Adrenal gland (tissue), 12 donors: Measurements from ENCODE around the gene CWC22. TPM values are rescaled to one million over a fixed set of nuclear protein-coding genes. Genes with fewer than 3 reads are reported as not detected.

Experiments used
- DNase-seq, 7 donors: peaks; one replicate each; pipeline ENCODE4 v3.0.0-alpha.2; 2019 to 2020
- H3K27ac ChIP-seq, 5 donors: fragments of 200-600 bp; sonication (generic) in 4 of 5; 1 replicate in 3 of 5; 2 replicates in 2 of 5; pipeline versions ENCODE4 v1.5.1 to v1.8.0; 2016 to 2020; ENCODE audit warnings: mild to moderate bottlenecking in 1 of 5
- H3K27me3 ChIP-seq: fragments of 200-600 bp; 2 replicates; pipeline ENCODE4 v1.8.0; 2021
- H3K36me3 ChIP-seq, 2 donors: fragments of 200-600 bp; replicated peaks in 1 of 2; 1 replicate in 1 of 2; 2 replicates in 1 of 2; pipeline versions ENCODE4 v1.5.1 to v1.8.0; 2018 to 2022
- H3K4me1 ChIP-seq, 2 donors: fragments of 200-600 bp; replicated peaks in 1 of 2; 1 replicate in 1 of 2; 2 replicates in 1 of 2; pipeline versions ENCODE4 v1.5.1 to v1.8.0; 2018 to 2021
- H3K4me3 ChIP-seq, 4 donors: fragments of 200-600 bp; sonication (generic) in 3 of 4; one replicate each; pipeline ENCODE4 v1.5.1; 2016 to 2018
- H3K9me3 ChIP-seq, 3 donors: fragments of 200-600 bp; sonication (generic) in 1 of 3; replicated peaks in 1 of 3; 1 replicate in 2 of 3; 2 replicates in 1 of 3; pipeline versions ENCODE4 v1.5.1 to v1.8.0; 2016 to 2021
- POLR2A ChIP-seq, 2 donors: fragments of 450-650 bp; IDR thresholded peaks; one replicate each; pipeline ENCODE4 v1.6.1; 2017; ENCODE audit warnings: antibody characterized with exemption in 2 of 2, mild to moderate bottlenecking in 2 of 2, moderate library complexity in 1 of 2
- WGBS, 4 donors: extraction: QIAGEN DNeasy Blood & Tissue Kit in 2 of 4; methylation state at CpG; one replicate each; pipeline versions ENCODE4 v1.1.5 to v1.1.7; 2013 to 2017; 5-methylcytosine and 5-hydroxymethylcytosine counted together
- intact Hi-C, 2 donors: fragments of 100-400 bp; cut with DNase I; formaldehyde crosslinking; loops; one replicate each; pipeline versions ENCODE4 v1.14.1 to v1.15.0; 2022 to 2023
- polyA plus RNA-seq, 3 donors: library from polyadenylated mRNA; stranded (reverse); fragments of 200-250 nt in 2 of 3; fragments of 350-450 nt in 1 of 3; fragmentation: Illumina TruSeq in 1 of 3; extraction: RNeasy Lipid Tissue Mini Kit (QIAGEN cat#74804) in 1 of 3; gene quantifications; one replicate each; pipeline ENCODE4 v1.2.3, GENCODE V29; 2013 to 2014
- total RNA-seq, 9 donors: library from RNA; depleted of rRNA in 4 of 9; stranded (reverse); fragments of >200 nt in 4 of 9; fragments of 120-200 nt in 1 of 9; fragmentation: NEBNext Ultra II Directional in 1 of 9; extraction: Animal tissue kit (Norgen Biotek cat#: 25700) in 1 of 9; gene quantifications; one replicate each; pipeline versions ENCODE4 v1.1.0 to v1.2.4, GENCODE V29; 2013 to 2023
- TF ChIP-seq, protein P1 (sequence below), 6 experiments: fragments of 450-650 bp in 4 of 6; fragments of 200-600 bp in 2 of 6; sonication (generic) in 1 of 6; IDR thresholded peaks; 1 replicate in 5 of 6; 2 replicates in 1 of 6; pipeline versions ENCODE4 v1.5.1 to v1.8.0; 2016 to 2021; ENCODE audit warnings: antibody characterized with exemption in 6 of 6, mild to moderate bottlenecking in 2 of 6, moderate library complexity in 1 of 6
- donor health status: healthy with polysubstance abuse.
- donor health status: Bipolar disorder and iron deficiency.
- donor health status: DM: yes; HTN: yes; CAD: no.
- donor health status: DM: no; HTN: no; CAD: no.
- donor health status: DM: no; HTN: no; CAD: no.
- donor health status: DM: yes; HTN: yes; CAD: no.

The CWC22 gene
- total and polyA plus RNA-seq, 12 donors, result 9.2 to 22.0 (median 14.9) TPM

DNA sequence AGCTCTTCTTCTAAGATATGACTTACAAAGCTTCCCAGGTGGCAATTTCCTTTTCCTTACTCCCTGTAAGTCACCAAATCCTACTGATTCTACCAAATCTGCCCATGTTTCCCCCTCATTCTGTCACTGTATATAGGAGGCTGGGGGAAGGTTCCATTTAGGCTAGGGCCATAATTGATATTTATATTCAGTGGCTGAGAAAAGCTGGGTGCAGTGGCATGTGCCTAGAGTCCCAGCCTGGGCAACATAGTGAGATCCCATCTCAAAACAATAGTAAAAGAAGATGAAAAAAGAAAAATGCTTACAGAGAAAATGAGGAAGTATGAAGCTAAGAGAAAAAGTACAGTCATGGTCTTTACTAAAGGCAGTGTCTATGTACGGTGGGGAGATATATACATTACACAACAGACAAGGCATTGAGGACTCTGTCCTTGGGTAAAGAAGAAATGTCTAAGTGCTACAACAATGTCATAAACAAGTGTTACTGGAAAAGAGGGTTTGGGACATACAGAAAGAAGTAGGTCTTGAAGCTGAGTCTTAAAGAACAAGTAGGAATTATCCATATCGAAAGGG is 4.8 kb downstream of the CWC22 start:
- no peaks in the 10 kb centered on the region for H3K36me3 ChIP-seq
- peaks cover 11 to 24% of the 10 kb centered on the region in 2 donors for H3K4me1 ChIP-seq
- TF ChIP-seq, protein P1, sequence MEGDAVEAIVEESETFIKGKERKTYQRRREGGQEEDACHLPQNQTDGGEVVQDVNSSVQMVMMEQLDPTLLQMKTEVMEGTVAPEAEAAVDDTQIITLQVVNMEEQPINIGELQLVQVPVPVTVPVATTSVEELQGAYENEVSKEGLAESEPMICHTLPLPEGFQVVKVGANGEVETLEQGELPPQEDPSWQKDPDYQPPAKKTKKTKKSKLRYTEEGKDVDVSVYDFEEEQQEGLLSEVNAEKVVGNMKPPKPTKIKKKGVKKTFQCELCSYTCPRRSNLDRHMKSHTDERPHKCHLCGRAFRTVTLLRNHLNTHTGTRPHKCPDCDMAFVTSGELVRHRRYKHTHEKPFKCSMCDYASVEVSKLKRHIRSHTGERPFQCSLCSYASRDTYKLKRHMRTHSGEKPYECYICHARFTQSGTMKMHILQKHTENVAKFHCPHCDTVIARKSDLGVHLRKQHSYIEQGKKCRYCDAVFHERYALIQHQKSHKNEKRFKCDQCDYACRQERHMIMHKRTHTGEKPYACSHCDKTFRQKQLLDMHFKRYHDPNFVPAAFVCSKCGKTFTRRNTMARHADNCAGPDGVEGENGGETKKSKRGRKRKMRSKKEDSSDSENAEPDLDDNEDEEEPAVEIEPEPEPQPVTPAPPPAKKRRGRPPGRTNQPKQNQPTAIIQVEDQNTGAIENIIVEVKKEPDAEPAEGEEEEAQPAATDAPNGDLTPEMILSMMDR (IDR thresholded peaks at IDR 0.05), result no peak
- intact Hi-C loops, result no loop called here
- no peaks in the 10 kb centered on the region for H3K9me3 ChIP-seq
- H3K27me3 ChIP-seq, result no peaks in the 10 kb centered on the region
- no peak for DNase-seq
- H3K4me3 ChIP-seq, result no peak overlapping the region
- no peak overlapping the region for H3K27ac ChIP-seq
- WGBS, 4 donors, result 85 to 92% (median 88%) methylated on average over 2 of the region's 2 CpGs

DNA sequence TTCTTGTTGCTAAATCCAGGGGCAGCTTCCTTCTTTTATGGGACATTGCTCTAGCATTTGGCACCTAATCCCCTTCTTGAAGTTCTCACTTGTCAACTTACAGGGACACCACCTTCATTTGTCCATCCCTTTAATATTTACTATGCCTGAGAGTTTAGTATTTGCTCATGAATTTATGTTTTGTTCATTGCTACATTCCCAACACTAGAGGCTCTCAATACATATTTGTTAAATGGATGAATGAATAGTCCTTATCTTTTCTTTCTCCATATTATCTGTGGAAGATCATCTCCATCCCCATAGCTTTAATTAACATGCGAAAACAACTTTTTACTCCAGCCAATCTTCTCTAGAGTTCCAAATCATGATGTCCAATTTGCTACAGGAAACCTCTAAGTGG is 5.4 kb downstream of the CWC22 start:
- H3K9me3 ChIP-seq, result no peaks in the 10 kb centered on the region
- no peaks in the 10 kb centered on the region for H3K36me3 ChIP-seq
- no peak overlapping the region for H3K4me3 ChIP-seq
- H3K27ac ChIP-seq, result no peak overlapping the region
- DNase-seq, result no peak
- intact Hi-C loops, result no loop called here
- no peaks in the 10 kb centered on the region for H3K27me3 ChIP-seq
- H3K4me1 ChIP-seq, result peaks cover 11 to 24% of the 10 kb centered on the region in 2 donors
- 98 to 100% (median 99%) methylated on average over 1 of the region's 1 CpG for WGBS, 4 donors
- TF ChIP-seq, protein P1 (IDR thresholded peaks at IDR 0.05), result no peak
- TF ChIP-seq POLR2A (IDR thresholded peaks at IDR 0.05), result no peak

DNA sequence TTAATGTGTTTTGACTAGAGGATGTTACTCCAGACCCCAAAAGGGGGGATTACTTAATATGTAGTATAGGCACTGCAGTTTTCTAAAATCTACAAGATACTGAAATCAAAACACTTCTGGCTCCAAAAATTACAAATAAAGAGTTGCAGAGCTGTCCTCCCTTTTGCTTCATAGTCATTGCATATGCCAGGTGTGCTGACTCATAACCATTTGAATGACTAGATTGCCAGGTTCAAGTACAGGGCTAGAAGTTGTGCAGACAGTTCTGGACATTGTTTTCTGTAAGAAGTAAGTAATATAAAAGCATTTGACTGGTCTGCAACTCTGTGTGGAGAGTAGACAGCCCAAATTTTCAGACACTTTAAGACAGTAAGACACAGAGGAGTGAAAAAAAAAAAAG is 6.7 kb downstream of the CWC22 start:
- H3K4me1 ChIP-seq, result peaks cover 2 to 15% of the 10 kb centered on the region in 2 donors
- intact Hi-C loops, result no loop called here

DNA sequence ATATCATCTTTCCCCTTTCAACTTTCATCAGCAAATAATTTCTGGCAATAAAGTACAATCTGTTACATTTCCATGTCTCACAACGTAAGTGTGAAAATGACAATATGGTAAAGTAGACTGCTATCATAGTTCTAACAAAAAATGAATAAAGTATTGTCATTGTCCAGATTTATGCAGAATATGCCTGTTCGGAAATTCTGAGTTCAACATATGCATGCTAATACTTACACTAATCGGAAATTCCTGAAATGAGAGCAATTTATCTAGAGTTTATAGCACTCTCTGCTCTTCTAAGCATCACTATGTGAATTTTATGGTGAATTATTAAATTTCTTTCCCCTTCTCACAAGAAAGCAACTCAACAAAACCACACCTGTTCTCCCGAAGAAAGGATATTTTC is 8.1 kb downstream of the CWC22 start:
- 93 to 98% (median 96%) methylated on average over 4 of the region's 4 CpGs for WGBS, 4 donors
- H3K27me3 ChIP-seq, result no peaks in the 10 kb centered on the region
- H3K4me1 ChIP-seq, result peaks cover 0 to 7% of the 10 kb centered on the region in 2 donors
- H3K4me3 ChIP-seq, result no peak overlapping the region
- TF ChIP-seq POLR2A (IDR thresholded peaks at IDR 0.05), result no peak
- TF ChIP-seq, protein P1 (IDR thresholded peaks at IDR 0.05), result no peak
- intact Hi-C loops, result no loop called here
- DNase-seq, result no peak
- H3K36me3 ChIP-seq, result no peaks in the 10 kb centered on the region
- H3K9me3 ChIP-seq, result no peaks in the 10 kb centered on the region
- no peak overlapping the region for H3K27ac ChIP-seq

More for the DNA sequence above, 6.7 kb downstream of the CWC22 start:
- no peak overlapping the region for H3K4me3 ChIP-seq
- DNase-seq, result no peak
- no peak overlapping the region for H3K27ac ChIP-seq
- H3K9me3 ChIP-seq, result no peaks in the 10 kb centered on the region
- no peaks in the 10 kb centered on the region for H3K36me3 ChIP-seq
- no peaks in the 10 kb centered on the region for H3K27me3 ChIP-seq
- TF ChIP-seq, protein P1 (IDR thresholded peaks at IDR 0.05), result no peak
- no peak for TF ChIP-seq POLR2A (IDR thresholded peaks at IDR 0.05)
